ENCODE data around the gene ZFR.
"Not testable (repeated sequence)": the region's sequence is repeated elsewhere in the genome, so short reads cannot be mapped to it uniquely, and the experiment has no call there.

Gene ZFR

DNA sequence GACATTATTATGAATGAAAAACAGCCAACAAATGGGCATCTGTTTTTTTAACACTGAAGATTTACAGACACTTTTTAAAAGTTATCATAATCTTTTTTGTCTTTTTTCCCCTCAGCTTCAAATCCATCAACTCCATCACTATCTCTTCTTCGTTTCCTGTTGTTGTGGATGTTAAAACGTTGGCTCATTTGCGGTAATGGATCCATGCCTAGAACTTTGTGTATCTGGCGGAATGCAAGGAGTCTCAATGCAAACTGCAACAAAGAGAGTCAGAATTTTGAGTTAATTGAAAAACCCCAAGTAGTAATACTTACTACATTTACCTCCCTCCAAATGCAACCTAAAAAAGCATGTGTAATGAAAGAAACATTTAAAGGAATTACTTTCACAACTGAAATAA lies 88.9 kb downstream of the ZFR start:
- no peak for DNase-seq

DNA sequence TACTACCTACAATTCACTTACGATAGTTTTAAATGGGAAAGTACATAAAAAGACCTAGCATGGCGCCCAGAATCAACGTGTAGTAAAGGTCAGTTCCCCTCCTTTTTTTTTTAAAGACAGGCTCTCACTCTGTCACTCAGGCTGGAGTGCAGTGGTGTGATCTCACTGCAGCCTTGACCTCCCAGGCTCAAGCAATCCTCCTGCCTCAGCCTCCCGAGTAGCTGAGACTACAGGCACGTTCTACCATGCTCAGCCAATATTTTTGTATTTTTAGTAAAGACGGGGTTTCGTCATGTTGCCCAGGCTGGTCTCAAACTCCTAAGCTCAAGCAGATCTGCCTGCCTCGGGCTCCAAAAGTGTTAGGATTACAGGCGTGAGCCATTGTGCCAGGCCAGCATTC lies 91.1 kb downstream of the ZFR start:
- no peak for DNase-seq

DNA sequence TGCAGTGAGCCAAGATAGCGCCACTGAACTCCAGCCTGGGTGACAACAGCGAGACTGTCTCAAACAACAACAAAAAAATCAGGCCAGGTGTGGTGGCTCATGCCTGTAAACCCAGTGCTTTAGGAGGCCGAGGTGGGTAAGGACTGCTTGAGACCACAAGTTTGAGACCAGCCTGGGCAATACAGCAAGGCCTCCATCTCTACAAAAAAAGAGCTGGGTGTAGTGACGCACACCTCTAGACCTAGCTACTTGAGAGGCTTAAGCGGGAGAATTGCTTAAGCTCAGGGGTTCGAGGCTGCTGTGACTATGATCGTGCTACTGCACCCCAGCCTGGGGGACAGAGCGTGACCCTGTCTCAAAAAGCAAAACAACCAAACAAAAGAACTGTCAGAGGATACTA lies 91.9 kb downstream of the ZFR start:
- no peak for DNase-seq

DNA sequence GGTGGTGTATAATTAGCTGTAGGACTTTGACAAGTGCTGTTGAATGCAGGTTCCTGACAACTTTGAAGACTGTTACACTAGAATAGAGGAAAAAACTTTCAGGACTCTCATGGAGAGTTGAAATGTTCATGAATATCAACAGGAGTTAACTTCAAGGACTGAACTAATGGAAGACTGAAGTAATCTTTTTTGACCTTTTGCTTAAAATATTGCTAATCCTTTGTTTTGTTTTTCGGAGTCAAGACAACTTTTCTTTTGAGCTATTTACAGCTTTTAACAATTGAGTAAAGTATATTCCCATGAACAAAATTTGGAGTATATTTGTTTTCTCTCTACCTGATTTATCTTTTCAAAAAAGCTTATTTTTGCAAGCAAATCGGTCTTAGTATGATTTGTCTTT lies 97.7 kb downstream of the ZFR start:
- no peak for DNase-seq

DNA sequence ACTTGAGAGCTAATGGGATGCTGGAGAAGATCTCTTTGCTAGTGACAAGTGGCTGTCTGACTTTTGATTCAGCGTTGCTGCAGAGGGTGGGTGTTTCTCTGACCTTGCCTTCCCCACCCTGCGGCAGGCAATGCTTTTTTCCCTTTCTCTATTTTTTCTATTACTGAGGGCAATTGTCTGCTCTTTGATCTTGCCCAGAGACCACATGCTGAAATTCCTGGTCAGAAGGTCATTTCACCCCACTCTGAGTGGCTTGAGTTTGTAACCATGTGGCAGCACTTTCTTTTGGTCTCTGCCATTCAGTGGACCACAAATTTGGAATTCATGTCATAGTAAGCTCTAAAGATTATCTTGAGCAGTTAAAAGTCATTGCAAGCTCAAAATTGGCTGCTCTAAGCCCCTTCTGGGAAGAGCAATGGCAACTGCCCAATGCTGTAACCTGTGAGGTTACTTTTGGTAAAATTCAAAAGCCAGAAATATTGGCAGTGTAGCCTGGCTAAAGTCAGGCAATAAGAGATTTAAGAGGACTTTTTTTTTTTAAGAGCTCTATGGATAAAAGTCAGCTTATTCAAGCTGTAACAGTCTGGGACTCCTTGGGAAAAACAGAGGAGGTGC lies 101.4 kb downstream of the ZFR start:
- DNase-seq: no peak

DNA sequence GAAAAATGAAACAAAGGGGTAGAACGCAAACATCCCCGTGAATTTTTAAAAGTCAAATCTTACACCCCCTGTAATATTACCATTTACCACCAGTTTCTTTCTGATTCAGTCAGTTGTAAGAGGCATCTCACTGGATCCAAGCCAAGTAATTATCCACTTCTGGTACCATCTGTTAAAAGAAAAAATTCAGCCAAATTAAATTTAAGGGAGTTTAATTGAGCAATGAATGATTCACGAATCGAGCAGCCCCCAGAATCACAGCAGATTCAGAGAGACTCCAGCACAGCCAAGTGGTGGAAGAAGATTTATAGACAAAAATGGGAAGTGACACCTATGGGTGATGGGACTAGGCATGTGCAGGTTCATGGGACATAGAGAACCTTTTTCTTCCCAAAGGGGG lies 101.9 kb downstream of the ZFR start:
- DNase-seq: no peak

DNA sequence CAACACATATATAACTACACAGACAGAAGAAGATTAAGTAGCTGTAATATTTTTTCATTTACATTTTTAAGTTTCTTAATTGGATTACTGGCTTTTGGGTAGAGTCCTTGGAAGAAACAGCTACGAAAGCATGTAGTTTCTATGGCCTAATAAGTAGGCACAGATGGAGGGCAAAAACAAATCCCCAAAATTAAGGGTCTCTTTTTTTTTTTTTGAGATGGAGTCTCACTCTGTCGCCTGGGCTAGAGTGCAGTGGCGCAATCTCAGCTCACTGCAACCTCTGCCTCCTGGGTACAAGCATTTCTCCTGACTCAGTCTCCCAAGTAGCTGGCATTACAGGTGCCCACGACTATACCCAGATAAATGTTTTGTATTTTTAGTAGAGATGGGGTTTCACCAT lies 104.7 kb downstream of the ZFR start:
- DNase-seq: no peak

DNA sequence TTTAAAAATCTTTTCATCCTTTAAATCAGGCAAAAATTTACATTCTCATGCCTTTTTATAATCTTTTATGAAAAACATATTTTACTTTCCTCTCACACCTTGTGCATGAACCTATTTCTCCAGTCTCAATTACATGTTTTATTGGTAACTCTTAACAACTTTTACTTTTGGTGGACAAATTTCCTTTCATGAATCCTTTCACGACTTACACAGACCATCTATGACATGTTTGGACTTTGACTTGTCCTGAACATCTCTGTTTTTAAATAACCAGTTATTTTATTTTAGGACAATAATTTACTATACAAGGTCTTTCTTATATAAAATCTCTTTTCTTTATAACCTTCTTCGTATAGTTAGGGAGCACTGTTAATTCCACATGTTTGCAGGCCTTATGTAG lies 105.3 kb downstream of the ZFR start:
- DNase-seq: no peak

DNA sequence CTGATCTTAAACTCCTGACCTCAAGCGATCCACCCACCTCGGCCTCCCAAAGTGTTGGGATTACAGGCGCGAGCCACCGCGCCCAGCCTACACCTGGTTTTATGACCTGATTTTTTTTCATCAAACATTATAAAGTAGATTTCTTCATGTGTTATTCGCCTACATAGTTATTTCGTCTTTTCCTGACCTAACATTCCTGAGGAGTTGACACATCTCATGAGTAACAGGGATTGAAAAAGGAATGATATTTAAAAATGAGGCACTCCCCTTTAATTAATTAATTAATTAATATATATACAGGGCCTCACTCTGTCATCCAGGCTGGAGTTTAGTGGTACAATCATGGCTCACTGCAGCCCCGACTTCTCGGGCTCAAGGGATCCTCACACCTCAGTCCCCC lies 111.6 kb downstream of the ZFR start:
- no peak for DNase-seq

DNA sequence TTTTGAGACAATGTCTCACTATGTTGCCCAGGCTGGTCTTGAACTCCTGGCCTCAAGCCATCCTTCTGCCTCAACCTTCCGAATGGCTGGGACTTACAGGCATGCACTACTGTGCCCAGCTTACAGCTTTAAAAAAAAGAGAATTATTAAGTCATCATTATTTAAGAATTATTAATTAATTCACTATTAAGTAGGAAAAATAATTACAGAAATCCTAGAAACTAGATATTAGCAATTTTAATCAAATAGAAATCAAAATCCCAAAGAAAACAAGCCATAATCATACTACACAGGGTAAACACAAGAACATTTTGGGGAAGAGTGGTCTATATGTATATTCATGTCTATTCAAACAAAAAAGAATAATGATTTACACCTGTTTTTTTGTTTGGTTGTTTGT lies 112.2 kb downstream of the ZFR start:
- no peak for DNase-seq

DNA sequence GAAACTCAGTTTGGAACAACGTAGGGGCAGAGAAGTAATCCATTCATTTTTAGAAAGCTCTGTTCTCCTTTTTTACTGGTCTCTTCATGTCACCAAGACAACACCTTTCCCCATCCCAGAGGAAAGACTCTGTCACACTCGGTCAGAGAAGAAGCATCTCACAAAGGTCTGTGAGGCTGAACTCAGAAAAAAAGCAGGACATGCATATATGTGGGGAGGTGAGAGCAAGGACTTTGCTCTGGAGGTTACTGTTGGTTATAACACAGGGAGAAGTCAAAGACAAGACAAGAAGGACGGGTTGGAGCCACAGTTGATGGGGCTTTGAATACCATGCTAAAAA lies 112.6 kb downstream of the ZFR start:
- DNase-seq: no peak

DNA sequence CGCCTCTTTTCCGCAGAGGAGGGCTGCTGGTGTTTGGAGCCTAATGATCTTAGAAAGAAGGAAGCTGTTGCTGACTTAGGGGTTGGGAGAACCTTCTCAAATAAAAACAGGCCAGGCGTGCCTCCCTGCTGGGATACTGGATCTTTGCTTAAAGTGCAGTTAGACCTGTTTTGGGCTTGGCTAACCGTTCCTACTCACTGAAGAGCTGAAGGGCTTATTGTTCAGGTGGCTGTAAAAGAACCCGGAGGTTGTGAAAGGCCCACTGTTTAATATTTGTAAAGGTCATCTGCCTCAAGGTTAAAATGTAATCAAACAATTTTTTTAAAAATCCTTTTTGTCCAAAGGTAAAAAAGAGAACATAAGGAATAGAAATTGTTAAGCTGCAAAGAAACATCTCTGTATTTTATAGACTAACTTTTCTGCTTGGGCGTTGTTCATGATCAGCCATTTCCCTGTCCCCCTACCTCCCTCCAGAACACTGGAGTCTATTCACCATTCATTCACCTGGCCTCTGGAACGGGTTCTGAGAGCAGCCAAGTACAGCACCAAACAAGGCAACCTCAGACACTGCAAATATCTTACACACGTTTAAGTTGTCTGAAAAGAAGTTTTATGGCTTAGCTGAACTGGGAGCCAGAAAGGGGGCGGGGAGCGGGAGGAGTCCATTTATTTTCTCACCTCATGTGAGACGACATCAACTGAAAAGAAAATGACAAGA lies 113.2 kb downstream of the ZFR start:
- DNase-seq: no peak

DNA sequence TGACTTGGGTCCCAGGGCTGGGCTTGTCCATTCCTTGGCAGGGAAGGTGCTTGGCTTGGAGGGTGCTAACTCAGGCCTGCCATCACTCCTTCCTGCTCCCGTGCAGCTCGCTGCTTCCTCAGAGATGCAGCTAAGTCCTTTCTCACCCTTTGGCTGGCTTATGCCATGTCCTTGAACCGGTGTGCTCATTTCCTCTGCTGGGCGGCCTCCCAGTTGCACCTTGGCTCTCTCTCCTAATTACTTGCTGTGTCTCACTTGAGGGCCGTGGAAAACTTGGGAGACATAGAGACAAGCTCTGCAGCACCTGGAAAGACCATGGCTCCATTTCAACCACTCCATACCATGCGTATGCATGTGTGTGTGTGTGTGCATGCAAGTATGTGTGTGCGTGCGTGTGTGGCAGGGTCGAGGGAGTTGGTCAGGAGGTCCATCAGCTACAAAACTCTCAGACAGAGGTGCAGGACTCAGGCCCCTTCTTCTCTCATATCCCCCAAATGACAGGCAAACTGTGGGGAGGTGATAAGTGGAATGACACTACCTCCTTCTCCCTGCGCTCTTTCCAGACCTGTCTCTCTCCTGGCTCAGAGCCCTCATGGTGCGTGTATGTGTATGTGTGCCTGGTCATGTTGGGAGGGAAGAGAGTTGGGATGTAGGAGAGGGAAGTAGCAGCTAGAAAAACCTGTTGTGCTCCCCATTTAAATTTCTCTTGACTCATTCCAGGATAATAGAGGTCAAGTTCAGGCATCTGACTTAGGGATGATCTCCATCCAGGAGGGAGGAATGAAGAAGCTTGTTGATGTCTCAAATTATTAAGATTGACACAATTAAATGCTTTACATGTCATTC lies 114.2 kb downstream of the ZFR start:
- no peak for DNase-seq

DNA sequence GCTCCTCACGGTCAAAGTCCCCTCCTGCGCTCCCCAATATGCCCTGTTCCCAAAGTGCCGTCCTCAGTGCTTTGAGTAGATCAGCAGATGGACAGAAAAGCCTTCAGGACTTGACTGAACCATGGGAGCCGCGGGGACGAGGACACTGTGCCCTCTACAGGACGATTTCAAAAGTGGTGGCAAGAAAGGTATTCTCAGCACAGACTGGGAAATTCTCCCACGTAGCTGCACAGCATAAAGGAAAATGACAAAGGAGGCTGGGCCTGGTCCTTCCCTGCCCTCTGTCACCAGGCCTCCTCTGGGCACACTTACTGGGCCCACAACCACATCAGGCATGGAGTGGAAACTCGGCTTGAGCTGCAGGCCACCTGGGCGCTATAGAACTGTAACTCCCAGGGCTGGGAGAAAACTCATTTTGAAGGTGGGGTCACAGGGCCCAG lies 115.1 kb downstream of the ZFR start:
- DNase-seq: no peak

DNA sequence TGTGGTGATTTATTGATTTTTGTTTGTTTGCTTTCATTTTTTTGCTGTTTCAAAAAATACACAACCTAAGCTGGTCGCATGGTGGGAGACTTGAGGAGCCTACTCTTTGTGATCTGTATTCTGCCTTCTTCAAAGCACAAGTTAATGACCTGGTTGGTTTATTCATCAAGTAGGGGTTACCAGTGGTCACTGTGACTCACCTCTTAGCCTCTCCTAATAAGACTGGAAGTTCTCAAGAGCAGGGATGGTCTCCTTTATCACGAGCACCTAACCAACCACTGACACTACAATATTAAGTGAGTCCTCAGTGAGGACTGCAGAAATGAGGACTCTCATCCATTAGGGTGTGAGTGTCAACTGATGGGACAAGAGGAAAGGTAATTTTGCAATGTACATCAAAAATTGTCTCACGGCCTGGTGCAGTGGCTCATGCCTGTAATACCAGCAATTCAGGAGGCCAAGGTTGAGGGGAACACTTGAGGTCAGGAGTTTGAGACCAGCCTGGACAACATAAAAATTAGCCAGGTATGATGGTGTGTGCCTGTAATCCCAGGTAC lies 118.2 kb downstream of the ZFR start:
- no peak for DNase-seq

DNA sequence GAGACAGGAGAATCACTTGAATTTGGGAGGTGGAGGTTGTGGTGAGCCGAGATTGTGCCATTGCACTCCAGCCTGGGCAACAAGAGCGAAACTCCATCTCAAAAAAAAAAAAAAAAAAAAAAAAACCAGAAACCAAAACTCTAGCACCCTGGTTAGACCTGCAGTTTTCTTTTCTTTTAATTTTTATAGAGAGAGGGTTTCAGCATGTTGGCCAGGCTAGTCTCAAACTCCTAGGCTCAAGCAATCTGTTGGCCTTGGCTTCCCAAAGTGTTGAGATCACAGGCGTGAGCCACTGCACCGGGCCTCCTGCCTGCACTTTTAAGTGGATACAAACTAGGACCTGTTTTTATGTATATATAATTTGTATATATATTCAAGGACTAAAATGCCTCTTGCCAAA lies 118.9 kb downstream of the ZFR start:
- no peak for DNase-seq

DNA sequence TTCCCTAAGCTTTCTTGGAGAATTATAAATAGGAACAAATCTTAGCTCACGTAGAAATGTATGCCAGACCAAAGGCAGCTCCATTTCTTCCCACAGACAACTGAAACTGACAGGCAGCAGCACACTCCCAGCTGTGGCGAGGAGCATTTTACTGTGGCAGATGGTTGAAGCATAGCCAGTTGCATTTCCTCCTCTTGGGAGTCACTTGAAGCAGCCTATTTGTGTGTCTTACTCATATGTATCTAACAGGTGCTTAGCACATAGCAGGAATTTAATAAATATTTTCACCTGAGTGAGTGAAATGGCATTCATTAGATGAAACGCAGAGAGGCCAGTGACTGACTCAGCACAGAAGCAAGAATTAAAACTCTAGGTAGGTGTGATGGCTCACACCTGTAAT lies 119.5 kb downstream of the ZFR start:
- DNase-seq: no peak

DNA sequence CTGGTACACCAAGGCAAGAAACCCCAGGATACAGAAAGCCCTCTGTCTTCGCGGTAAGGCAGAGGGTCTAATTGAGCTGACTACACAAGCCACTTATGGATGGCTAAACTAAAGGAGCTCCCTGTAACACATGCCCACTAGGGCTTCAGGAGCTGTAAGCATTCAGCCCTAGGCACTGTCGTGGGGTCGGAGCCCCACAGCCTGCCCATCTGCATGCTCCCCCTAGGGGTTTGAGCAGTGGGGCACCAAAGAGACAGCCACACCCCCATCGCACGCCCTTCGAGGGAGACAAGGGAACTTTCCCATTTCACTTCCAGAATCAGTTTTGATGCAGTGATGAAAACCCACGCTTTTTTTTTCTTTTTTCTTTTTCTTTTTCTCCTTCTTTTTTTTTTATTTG lies 120.8 kb downstream of the ZFR start:
- no peak for DNase-seq

DNA sequence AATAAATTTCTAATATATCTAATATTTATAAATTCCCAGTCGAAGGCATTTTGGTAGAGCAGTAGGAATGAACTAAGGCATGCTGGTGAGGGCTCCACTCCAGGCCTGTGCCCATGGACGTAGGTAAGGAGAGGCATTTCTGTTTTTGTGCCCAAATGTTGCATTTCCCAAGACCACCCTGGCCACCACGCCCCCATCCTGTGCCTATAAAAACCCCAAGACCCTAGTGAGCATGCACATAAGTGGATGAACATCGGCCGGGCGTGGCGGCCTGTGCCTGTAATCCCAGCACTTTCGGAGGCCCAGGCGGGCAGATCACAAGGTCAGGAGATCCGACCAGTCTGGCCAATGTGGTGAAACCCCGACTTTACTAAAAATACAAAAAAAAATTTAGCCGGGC lies 121.7 kb downstream of the ZFR start:
- DNase-seq: no peak

DNA sequence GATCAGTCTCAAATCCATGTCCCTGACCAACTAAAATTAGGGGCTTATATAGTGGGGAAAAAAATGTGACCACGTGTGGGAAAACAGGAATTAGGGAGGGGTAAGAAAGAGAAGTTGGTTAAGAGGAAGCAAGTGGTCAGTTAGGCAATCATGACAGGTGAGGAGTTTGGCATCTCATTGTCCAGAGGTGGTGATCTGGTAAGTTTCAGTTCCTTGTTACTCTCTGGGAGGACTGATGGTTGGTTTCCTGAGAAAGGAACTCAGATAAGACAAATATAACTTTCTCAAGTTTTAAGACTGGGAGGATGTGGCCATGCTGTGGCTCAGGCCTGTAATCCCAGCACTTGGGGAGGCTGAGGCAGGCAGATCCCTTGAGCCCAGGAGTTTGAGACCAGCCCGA lies 122.8 kb downstream of the ZFR start:
- DNase-seq: not testable (repeated sequence)

DNA sequence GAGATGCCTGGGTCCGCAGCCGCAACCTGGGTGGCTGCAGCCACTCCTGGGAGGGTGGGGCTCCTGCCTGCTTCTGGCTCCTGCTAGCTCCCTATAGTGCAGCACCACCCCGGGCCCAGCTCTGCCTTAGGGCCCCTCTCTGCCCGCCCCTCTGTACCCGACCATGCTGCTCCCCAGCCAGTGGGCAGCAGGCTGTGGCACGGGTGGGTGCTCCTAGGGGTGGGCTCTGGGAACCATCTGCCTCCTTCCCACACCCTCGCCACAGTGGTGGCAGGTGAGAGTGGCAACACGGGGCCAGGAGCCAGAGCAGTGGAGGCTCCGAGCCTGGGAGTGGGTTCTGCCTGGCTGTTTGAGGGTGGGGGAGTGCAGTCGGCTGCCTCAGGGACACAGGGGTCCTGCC lies 124.0 kb downstream of the ZFR start:
- DNase-seq: no peak

DNA sequence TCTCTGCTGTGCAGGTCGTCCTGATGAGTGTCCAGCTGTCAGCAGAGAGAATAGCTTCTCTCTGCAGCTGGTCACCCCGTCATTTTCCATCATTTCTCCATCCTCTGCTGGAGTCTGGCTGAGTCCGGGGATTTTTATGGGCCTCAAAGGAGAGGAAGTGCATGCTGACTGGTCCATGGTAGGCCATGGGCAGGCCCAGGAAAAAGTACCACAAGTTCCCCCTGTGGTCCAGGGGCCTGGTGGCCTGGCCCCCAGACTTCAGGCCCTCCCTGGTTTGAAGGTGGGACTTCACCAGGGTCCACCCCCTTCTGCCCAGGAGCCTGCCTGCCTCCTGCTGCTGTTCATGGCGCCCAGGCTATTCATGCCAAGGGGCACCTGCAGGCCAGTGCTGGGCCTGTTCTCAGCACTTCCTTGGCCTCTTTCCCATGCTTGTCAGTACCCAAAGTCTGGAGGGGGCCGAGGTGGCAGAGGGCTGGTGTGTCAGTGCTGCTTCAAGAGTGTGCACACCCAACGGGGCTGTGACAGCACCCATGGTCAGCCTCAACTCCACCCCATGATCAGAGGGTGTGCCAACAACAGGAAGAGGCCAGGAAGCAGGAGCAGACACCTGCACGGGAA lies 124.5 kb downstream of the ZFR start:
- DNase-seq: no peak

DNA sequence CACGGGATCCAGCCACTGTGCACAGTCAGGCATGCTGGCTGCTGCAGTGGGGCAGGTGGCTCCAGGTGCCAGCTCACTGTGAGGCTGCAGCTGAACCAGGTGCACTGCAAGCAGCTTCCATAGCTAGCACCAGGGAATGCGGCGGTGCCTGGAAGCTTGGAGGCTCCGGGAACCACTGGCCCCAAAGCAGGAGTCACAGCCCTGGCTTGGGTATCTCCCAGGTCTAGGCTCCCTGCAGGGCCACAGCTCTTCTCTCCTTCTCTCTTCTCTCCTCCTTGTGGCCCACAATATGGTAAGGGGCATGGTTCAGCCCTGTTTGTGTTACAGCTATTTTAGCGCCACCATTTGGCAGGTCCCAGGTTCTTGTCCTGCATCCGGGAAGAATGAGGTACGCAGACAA lies 125.1 kb downstream of the ZFR start:
- DNase-seq: no peak

DNA sequence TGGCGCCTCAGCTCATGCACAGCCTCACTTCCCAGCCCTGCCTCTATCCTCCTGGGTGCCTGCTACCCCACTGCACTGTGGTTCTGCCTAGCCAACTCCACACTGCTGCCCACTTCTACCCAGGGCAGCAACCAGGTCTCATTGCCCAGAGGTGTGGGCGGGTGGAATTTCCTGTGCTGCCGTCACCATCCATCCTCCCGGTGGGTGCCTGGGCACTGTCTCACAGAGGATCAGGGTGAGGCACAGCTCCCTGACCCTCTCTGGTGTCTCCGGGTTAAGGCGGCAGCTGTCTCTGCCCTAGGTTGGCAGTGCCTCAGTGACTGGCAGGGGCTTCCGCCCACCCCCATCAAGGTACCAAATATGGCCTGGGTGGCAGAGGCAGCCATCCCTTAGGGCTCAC lies 127.5 kb downstream of the ZFR start:
- no peak for DNase-seq
